OCI-LY7 (cell line): Measurements from ENCODE around the gene NEURL4.

Experiments
- CTCF ChIP-seq: fragments of 200-600 bp; sonication (generic); conservative IDR thresholded peaks from 2 replicates; pipeline ENCODE4 v1.5.1; 2014; ENCODE audit warnings: mild to moderate bottlenecking, antibody characterized with exemption, low read length, moderate library complexity, mixed read lengths
- EZH2phosphoT487 ChIP-seq: fragments of 200-600 bp; sonication (generic); IDR thresholded peaks from 2 replicates; pipeline ENCODE4 v1.6.1; 2018; ENCODE audit warnings: low read depth, borderline replicate concordance, mild to moderate bottlenecking, mixed run types, antibody characterized with exemption, low read length, moderate library complexity, mixed read lengths

- TF ChIP-seq EZH2phosphoT487, result no peak
- TF ChIP-seq CTCF, result no peak
These were observed 4.1 kb downstream of the NEURL4 start for GRCh38 chr17:7325031-7325528.
